Gastrocnemius medialis (tissue), 4 donors: ENCODE results near the gene TNFSF4. TPM values are rescaled to one million over a fixed set of nuclear protein-coding genes. Genes with fewer than 3 reads are reported as not detected.

ENCODE experiments used
- ATAC-seq, 2 donors: fragments of 150-250 bp; one replicate each; pipeline ENCODE4 v1.9.1; 2016
- DNase-seq, 2 donors: peaks; one replicate each; pipeline ENCODE4 v3.0.0-alpha.2; 2019
- H3K27ac ChIP-seq, 4 donors: fragments of 200-600 bp; sonication (generic); 1 replicate in 1 of 4; 2 replicates in 3 of 4; pipeline ENCODE4 v1.5.1; 2016 to 2018; ENCODE audit warnings: mild to moderate bottlenecking in 2 of 4, moderate library complexity in 1 of 4
- H3K27me3 ChIP-seq, 3 donors: fragments of 200-600 bp; sonication (generic) in 2 of 3; 1 replicate in 1 of 3; 2 replicates in 2 of 3; pipeline versions ENCODE4 v1.5.1 to v1.6.0; 2016 to 2019; ENCODE audit warnings: mild to moderate bottlenecking in 1 of 3, moderate library complexity in 1 of 3
- H3K36me3 ChIP-seq, 2 donors: fragments of 200-600 bp; sonication (generic) in 1 of 2; one replicate each; pipeline ENCODE4 v1.5.1; 2017 to 2018
- H3K4me1 ChIP-seq, 2 donors: fragments of 200-600 bp; sonication (generic) in 1 of 2; one replicate each; pipeline ENCODE4 v1.5.1; 2016 to 2017; ENCODE audit warnings: mild to moderate bottlenecking in 2 of 2
- H3K4me3 ChIP-seq, 4 donors: fragments of 200-600 bp; sonication (generic) in 3 of 4; 1 replicate in 1 of 4; 2 replicates in 3 of 4; pipeline ENCODE4 v1.5.1; 2016 to 2019; ENCODE audit warnings: mild to moderate bottlenecking in 2 of 4
- H3K9me3 ChIP-seq, 3 donors: fragments of 200-600 bp; sonication (generic) in 2 of 3; 1 replicate in 1 of 3; 2 replicates in 2 of 3; pipeline ENCODE4 v1.5.1; 2016 to 2019
- POLR2A ChIP-seq, 2 donors: fragments of 450-650 bp; IDR thresholded peaks; one replicate each; pipeline ENCODE4 v1.6.1; 2017; ENCODE audit warnings: antibody characterized with exemption in 2 of 2, mild to moderate bottlenecking in 2 of 2, moderate library complexity in 2 of 2
- in situ Hi-C, 4 donors: fragments of 200-750 bp; cut with MboI; loops; one replicate each; pipeline versions ENCODE4 v1.15.0 to v1.8.0; 2017; ENCODE audit warnings: low sequenced_read_pairs in 4 of 4
- intact Hi-C: fragments of 100-400 bp; cut with DNase I; formaldehyde crosslinking; loops from one replicate; pipeline ENCODE4 v1.15.1; 2023; ENCODE audit warnings: low total_unique reads
- total RNA-seq, 4 donors: library from RNA; depleted of rRNA; stranded (reverse); fragments of >200 nt; gene quantifications; one replicate each; pipeline versions ENCODE4 v1.1.0 to v1.2.3, GENCODE V29; 2016
- TF ChIP-seq, protein P1 (sequence below), 5 experiments: fragments of 450-650 bp in 3 of 5; fragments of 200-600 bp in 2 of 5; sonication (generic) in 2 of 5; IDR thresholded peaks in 4 of 5; conservative IDR thresholded peaks in 1 of 5; 1 replicate in 4 of 5; 2 replicates in 1 of 5; pipeline ENCODE4 v1.5.1; 2016 to 2019; ENCODE audit warnings: antibody characterized with exemption in 5 of 5, mild to moderate bottlenecking in 3 of 5, moderate library complexity in 3 of 5

The TNFSF4 gene
- total RNA-seq, 4 donors from 2014 or later, result 0.16 to 0.25 (median 0.23) TPM; not detected in 1

DNA sequence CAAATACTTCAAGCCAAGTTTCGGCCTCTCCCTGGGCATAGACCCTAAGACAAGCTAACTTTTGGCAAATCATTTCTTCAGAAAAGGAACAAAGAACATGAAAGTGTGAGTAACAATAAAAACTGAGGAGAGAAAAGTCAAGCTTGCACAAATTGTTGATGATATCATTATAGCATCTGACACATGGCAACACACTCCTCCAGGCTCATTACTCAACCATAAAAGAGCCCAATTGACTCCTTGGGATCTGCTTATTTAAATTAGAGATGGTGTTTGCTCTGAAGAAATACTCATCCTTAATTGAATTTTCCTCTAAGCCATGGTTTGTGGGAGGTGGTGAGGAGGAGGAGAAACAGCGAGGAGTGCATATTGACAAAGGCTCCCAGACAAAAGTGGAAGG, 54.5 kb downstream of the TNFSF4 start:
- Histone ChIP-seq H3K9me3 (no peaks in the 10 kb centered on the region), H3K27ac (no peak overlapping the region), H3K4me1 (no peaks in the 10 kb centered on the region), H3K4me3 (no peak overlapping the region), H3K27me3 (no peaks in the 10 kb centered on the region), H3K36me3 (no peaks in the 10 kb centered on the region)
- TF ChIP-seq, protein P1, sequence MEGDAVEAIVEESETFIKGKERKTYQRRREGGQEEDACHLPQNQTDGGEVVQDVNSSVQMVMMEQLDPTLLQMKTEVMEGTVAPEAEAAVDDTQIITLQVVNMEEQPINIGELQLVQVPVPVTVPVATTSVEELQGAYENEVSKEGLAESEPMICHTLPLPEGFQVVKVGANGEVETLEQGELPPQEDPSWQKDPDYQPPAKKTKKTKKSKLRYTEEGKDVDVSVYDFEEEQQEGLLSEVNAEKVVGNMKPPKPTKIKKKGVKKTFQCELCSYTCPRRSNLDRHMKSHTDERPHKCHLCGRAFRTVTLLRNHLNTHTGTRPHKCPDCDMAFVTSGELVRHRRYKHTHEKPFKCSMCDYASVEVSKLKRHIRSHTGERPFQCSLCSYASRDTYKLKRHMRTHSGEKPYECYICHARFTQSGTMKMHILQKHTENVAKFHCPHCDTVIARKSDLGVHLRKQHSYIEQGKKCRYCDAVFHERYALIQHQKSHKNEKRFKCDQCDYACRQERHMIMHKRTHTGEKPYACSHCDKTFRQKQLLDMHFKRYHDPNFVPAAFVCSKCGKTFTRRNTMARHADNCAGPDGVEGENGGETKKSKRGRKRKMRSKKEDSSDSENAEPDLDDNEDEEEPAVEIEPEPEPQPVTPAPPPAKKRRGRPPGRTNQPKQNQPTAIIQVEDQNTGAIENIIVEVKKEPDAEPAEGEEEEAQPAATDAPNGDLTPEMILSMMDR (IDR thresholded peaks at IDR 0.05 in 4 of 5, conservative IDR thresholded peaks at IDR 0.05 in 1 of 5), result no peak
- no peak for TF ChIP-seq POLR2A (IDR thresholded peaks at IDR 0.05)
- in situ Hi-C loops (no loop called here), intact Hi-C loops (no loop called here)
- no peak for ATAC-seq
- DNase-seq, result no peak

DNA sequence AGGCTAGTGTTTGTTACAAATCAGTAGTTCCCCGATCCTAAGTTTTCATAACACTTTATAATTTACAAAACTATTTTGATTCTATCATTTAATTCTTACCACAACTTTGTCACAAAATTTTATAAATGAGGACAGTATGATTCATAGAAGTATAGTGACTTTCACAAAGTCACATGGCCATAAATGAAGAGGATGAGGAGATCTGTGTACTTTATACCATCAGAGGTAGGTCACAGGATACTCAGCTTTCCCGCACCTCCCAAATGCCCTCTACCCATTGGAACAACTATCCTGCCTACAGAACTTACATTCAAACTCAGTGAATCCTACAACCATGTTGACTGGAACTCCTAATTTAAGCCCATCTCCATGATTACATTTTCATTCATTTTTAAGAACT, 56.3 kb downstream of the TNFSF4 start:
- no peaks in the 10 kb centered on the region for H3K36me3 ChIP-seq
- H3K4me1 ChIP-seq, result no peaks in the 10 kb centered on the region
- ATAC-seq, result no peak
- DNase-seq, result no peak
- TF ChIP-seq, protein P1 (IDR thresholded peaks at IDR 0.05 in 4 of 5, conservative IDR thresholded peaks at IDR 0.05 in 1 of 5), result no peak
- TF ChIP-seq POLR2A (IDR thresholded peaks at IDR 0.05), result no peak
- H3K27me3 ChIP-seq, result no peaks in the 10 kb centered on the region
- no peaks in the 10 kb centered on the region for H3K9me3 ChIP-seq
- in situ Hi-C loops (no loop called here), intact Hi-C loops (no loop called here)
- no peak overlapping the region for H3K4me3 ChIP-seq
- no peak overlapping the region for H3K27ac ChIP-seq

DNA sequence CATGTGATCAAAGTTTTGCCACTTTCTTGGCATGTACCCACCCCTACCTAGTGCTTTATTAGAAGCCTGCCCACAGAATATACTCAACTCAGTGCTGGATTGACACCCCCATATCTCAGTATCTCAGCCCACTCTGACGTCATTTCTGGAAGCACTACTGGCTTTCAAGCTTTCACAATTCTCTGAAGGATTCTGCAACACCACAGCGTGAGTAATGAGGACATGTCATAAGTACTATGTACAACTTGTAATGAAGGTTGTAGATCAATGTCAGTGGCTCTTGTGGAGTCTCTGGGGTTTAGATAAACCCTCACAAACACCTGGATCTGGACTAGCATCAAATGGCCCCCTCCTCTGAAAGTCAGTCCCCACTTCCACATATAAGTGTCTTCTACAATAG, 57.2 kb downstream of the TNFSF4 start:
- H3K36me3 ChIP-seq, result no peaks in the 10 kb centered on the region
- H3K9me3 ChIP-seq, result no peaks in the 10 kb centered on the region
- TF ChIP-seq, protein P1 (IDR thresholded peaks at IDR 0.05 in 4 of 5, conservative IDR thresholded peaks at IDR 0.05 in 1 of 5), result no peak
- TF ChIP-seq POLR2A (IDR thresholded peaks at IDR 0.05), result no peak
- intact Hi-C loops (no loop called here), in situ Hi-C loops (no loop called here)
- no peak overlapping the region for H3K27ac ChIP-seq
- DNase-seq (peak; percentile 27 to 42), ATAC-seq (peak; percentile 71 to 86)
- H3K4me1 ChIP-seq, result no peaks in the 10 kb centered on the region
- H3K4me3 ChIP-seq, result no peak overlapping the region
- no peaks in the 10 kb centered on the region for H3K27me3 ChIP-seq

DNA sequence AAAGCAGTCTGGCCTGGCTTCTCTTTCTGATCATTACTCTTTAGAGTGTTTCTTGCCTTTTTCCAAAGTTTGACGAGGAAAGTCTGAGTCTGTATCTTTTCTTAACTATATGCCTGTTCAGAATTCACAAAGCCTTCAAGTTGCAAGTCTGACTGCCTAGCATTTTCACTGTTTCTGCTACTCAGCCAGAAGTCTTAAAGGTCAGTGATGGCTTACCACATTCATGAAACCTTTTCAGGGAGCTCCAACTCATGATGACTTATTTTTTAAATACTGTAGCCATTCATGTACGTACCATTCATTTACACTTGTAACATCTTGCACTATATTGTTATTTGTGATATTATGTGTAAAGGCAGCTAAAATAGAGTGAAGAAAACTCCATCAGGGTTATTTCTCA, 58.2 kb downstream of the TNFSF4 start:
- Histone ChIP-seq H3K4me1 (no peaks in the 10 kb centered on the region), H3K27ac (no peak overlapping the region), H3K27me3 (no peaks in the 10 kb centered on the region), H3K4me3 (no peak overlapping the region), H3K9me3 (no peaks in the 10 kb centered on the region), H3K36me3 (no peaks in the 10 kb centered on the region)
- in situ Hi-C loops, result no loop called here
- TF ChIP-seq POLR2A (IDR thresholded peaks at IDR 0.05), result no peak
- TF ChIP-seq, protein P1 (IDR thresholded peaks at IDR 0.05 in 4 of 5, conservative IDR thresholded peaks at IDR 0.05 in 1 of 5), result no peak
- ATAC-seq (no peak), DNase-seq (no peak)
- intact Hi-C loops, result no loop called here

DNA sequence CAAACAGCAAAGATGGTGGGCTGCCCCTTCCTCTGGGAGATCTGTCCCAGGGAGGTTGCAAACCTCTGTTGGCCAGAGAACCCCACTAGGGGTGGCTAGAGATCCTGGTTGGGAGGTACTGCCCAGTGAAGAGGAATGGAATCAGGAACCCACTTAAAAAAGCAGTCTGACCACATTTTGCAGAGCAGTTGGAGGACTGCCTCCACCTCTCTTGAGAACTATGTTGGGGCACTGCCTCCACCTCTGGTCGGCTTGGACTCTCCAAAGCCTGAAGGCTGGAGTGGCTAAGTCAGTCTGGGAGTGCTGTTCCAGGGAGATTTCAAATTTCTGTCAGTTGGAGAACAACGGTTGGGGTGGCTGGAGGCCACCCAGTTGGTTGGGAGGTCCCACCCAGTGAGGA, 58.6 kb downstream of the TNFSF4 start:
- Histone ChIP-seq H3K4me1 (no peaks in the 10 kb centered on the region), H3K27ac (no peak overlapping the region), H3K27me3 (no peaks in the 10 kb centered on the region), H3K4me3 (no peak overlapping the region), H3K36me3 (no peaks in the 10 kb centered on the region), H3K9me3 (no peaks in the 10 kb centered on the region)
- ATAC-seq (no peak), DNase-seq (no peak)
- intact Hi-C loops (no loop called here), in situ Hi-C loops (no loop called here)
- TF ChIP-seq, protein P1 (IDR thresholded peaks at IDR 0.05 in 4 of 5, conservative IDR thresholded peaks at IDR 0.05 in 1 of 5), result no peak
- no peak for TF ChIP-seq POLR2A (IDR thresholded peaks at IDR 0.05)
